HG02885 (cell line): Measurements from ENCODE around the gene ZNF227.
"Not testable (repeated sequence)": the region's sequence is repeated elsewhere in the genome, so short reads cannot be mapped to it uniquely, and the experiment has no call there.

ENCODE experiments used
- ATAC-seq: cut with Tn5 transposase; IDR thresholded peaks from one replicate; pipeline ENCODE4 v1.9.1; 2021; ENCODE audit warnings: mild to moderate bottlenecking; ENCODE audit not compliant: unreplicated experiment, poor library complexity

The ZNF227 gene

GRCh38 chr19:44232867-44233266 lies 20.5 kb downstream of the ZNF227 start:
- ATAC-seq, result no peak

GRCh38 chr19:44236384-44236783 lies 24.1 kb downstream of the ZNF227 start:
- ATAC-seq, result no peak

- ATAC-seq, result not testable (repeated sequence)
Observed at GRCh38 chr19:44252332-44252731, 40.0 kb downstream of the ZNF227 start.

- ATAC-seq, result not testable (repeated sequence)
Observed at GRCh38 chr19:44253392-44253791, 41.1 kb downstream of the ZNF227 start.

- ATAC-seq, result no peak
Observed at GRCh38 chr19:44254496-44254895, 42.2 kb downstream of the ZNF227 start.

- no peak for ATAC-seq
Observed at GRCh38 chr19:44255705-44256411, 43.5 kb downstream of the ZNF227 start.

- no peak for ATAC-seq
Observed at GRCh38 chr19:44258136-44258535, 45.8 kb downstream of the ZNF227 start.

- ATAC-seq, result no peak
Observed at GRCh38 chr19:44258835-44259413, 46.6 kb downstream of the ZNF227 start.

- ATAC-seq, result no peak
Observed at GRCh38 chr19:44260343-44260681, 48.0 kb downstream of the ZNF227 start.

- ATAC-seq, result no peak
Observed at GRCh38 chr19:44260695-44261446, 48.5 kb downstream of the ZNF227 start.

- ATAC-seq, result no peak
Observed at GRCh38 chr19:44277331-44277730, 65.0 kb downstream of the ZNF227 start.

GRCh38 chr19:44278181-44278690 lies 65.9 kb downstream of the ZNF227 start:
- ATAC-seq, result no peak

GRCh38 chr19:44280916-44281315 lies 68.6 kb downstream of the ZNF227 start:
- ATAC-seq, result no peak

- ATAC-seq, result no peak
Observed at GRCh38 chr19:44282846-44283245, 70.5 kb downstream of the ZNF227 start.

- ATAC-seq, result no peak
Observed at GRCh38 chr19:44284968-44285367, 72.6 kb downstream of the ZNF227 start.
